ENCODE results near the gene CAPRIN2. TPM values are rescaled to one million over a fixed set of nuclear protein-coding genes. Genes with fewer than 3 reads are reported as not detected.

The CAPRIN2 gene
- total and polyA plus RNA-seq, 2 of the 4 experiments (the other 2 are of a cell fraction), result 18.9 to 23.8 TPM

GRCh38 chr12:30779578-30779977 is 24.8 kb upstream of the CAPRIN2 start:
- no peak overlapping the region for H2BK15ac ChIP-seq (ENCODE audit: low read depth, low read length)
- CTCF ChIA-PET, result no interaction called here
- H2AK9ac ChIP-seq (replicated peaks; ENCODE audit: low read depth, low read length, poor library complexity), result no peak overlapping the region
- H3K9me3 ChIP-seq (ENCODE audit: control insufficient read depth, insufficient read depth, low read length), result peaks cover 3% of the 10 kb centered on the region
- no peaks in the 10 kb centered on the region for H3K9me1 ChIP-seq (ENCODE audit: insufficient read depth, low read length)
- H3K23ac ChIP-seq (ENCODE audit: low read depth, low read length), result no peak overlapping the region
- POLR2A ChIA-PET (ENCODE audit: unreplicated experiment), result no interaction called here
- WGBS, 2 experiments (ENCODE audit: extremely low coverage in 2 of 2, insufficient read length in 1 of 2), result 40% methylated on average over 1 of the region's 5 CpGs; no CpG with 5 or more reads in 1 of the 2 experiments
- no peaks in the 10 kb centered on the region for H4K20me1 ChIP-seq (ENCODE audit: insufficient read depth, low read length)
- no TSS peak for BruUV-seq (replicated peaks)
- no peaks in the 10 kb centered on the region for H3K4me1 ChIP-seq (ENCODE audit: control insufficient read depth, insufficient read depth, low read length)
- H3K4ac ChIP-seq (ENCODE audit: low read depth, low read length), result no peak overlapping the region
- intact Hi-C loops (cut with micrococcal nuclease), result no loop called here
- H3K79me1 ChIP-seq (ENCODE audit: low read depth in 1 of 2, low read length in 2 of 2), result no peaks in the 10 kb centered on the region
- no peak overlapping the region for H3K4me2 ChIP-seq (ENCODE audit: low read depth, low read length)
- no peak overlapping the region for H2BK20ac ChIP-seq (ENCODE audit: low read depth, low read length)
- H2BK5ac ChIP-seq (ENCODE audit: low read depth, low read length, poor library complexity, severe bottlenecking), result no peak overlapping the region
- no peak overlapping the region for H4K5ac ChIP-seq (ENCODE audit: low read depth, low read length)
- dilution Hi-C loops (cut with HindIII; ENCODE audit: low sequenced_read_pairs, unreplicated experiment), result no loop called here
- no peak overlapping the region for H4K8ac ChIP-seq (ENCODE audit: low read depth in 2 of 2, low read length in 2 of 2)
- no peak for TF ChIP-seq CEBPB (IDR thresholded peaks at IDR 0.05; ENCODE audit: low read depth, low read length)
- no peak overlapping the region for H3K27ac ChIP-seq (ENCODE audit: insufficient read depth, low read length)
- H2BK120ac ChIP-seq (ENCODE audit: low read depth, low read length), result no peak overlapping the region
- no peak overlapping the region for H2AFZ ChIP-seq (replicated peaks; ENCODE audit: low read length, poor library complexity)
- no peak overlapping the region for H2AK5ac ChIP-seq (ENCODE audit: low read depth, low read length)
- no peak for ATAC-seq (ENCODE audit: low read depth)
- no peak overlapping the region for H3K18ac ChIP-seq (ENCODE audit: low read depth, low read length)
- H3K56ac ChIP-seq (ENCODE audit: extremely low read depth, insufficient read depth, low read length), result no peak overlapping the region
- H3K14ac ChIP-seq (replicated peaks; ENCODE audit: low read depth, low read length), result no peak overlapping the region
- H3K9ac ChIP-seq (ENCODE audit: low read depth, low read length), result no peak overlapping the region
- in situ Hi-C loops (cut with MboI; ENCODE audit: low sequenced_read_pairs), result no loop called here
- H4K91ac ChIP-seq (ENCODE audit: insufficient read depth, low read depth, low read length), result no peak overlapping the region
- no peaks in the 10 kb centered on the region for H3K36me3 ChIP-seq (ENCODE audit: control insufficient read depth, insufficient read depth, low read length)
- H3K4me3 ChIP-seq (ENCODE audit: insufficient read depth, low read depth, low read length), result no peak overlapping the region
- no peak for DNase-seq
- H3K27me3 ChIP-seq (ENCODE audit: control insufficient read depth, insufficient read depth, low read length), result peaks cover 3% of the 10 kb centered on the region; the same call in 1 of the 2 replicates

All from IMR-90 (cell line).